ENCODE measurements around the gene ADCY2. TPM values are rescaled to one million over a fixed set of nuclear protein-coding genes. Genes with fewer than 3 reads are reported as not detected.

ADCY2 gene
- total RNA-seq, 1 donor from 2014 or later: 0.95 TPM

- Mint-ChIP-seq H3K27me3 (ENCODE audit: low read depth) (peaks cover 21% of the 10 kb centered on the region), H3K4me1 (ENCODE audit: low read depth) (no peaks in the 10 kb centered on the region), H3K27ac (ENCODE audit: unreplicated experiment) (no peak overlapping the region), H3K36me3 (ENCODE audit: low read depth) (no peaks in the 10 kb centered on the region), H3K9me3 (ENCODE audit: low read depth) (peaks cover 4% of the 10 kb centered on the region), H3K4me3 (ENCODE audit: unreplicated experiment) (no peak overlapping the region)
- DNase-seq (ENCODE audit: low spot score): no peak
- no peak for TF ChIP-seq CTCF (IDR thresholded peaks at IDR 0.05)
Observed at GRCh38 chr5:7608772-7609171, 212.8 kb downstream of the ADCY2 start.

- Mint-ChIP-seq H3K27ac (ENCODE audit: unreplicated experiment) (peak overlapping the region; percentile 20), H3K27me3 (ENCODE audit: low read depth) (peaks cover 22% of the 10 kb centered on the region), H3K4me1 (ENCODE audit: low read depth) (no peaks in the 10 kb centered on the region), H3K4me3 (ENCODE audit: unreplicated experiment) (no peak overlapping the region), H3K9me3 (ENCODE audit: low read depth) (peaks cover 4% of the 10 kb centered on the region), H3K36me3 (ENCODE audit: low read depth) (no peaks in the 10 kb centered on the region)
- no peak for TF ChIP-seq CTCF (IDR thresholded peaks at IDR 0.05)
- no peak for DNase-seq (ENCODE audit: low spot score)
Observed at GRCh38 chr5:7609726-7610125, 213.8 kb downstream of the ADCY2 start.

DNA sequence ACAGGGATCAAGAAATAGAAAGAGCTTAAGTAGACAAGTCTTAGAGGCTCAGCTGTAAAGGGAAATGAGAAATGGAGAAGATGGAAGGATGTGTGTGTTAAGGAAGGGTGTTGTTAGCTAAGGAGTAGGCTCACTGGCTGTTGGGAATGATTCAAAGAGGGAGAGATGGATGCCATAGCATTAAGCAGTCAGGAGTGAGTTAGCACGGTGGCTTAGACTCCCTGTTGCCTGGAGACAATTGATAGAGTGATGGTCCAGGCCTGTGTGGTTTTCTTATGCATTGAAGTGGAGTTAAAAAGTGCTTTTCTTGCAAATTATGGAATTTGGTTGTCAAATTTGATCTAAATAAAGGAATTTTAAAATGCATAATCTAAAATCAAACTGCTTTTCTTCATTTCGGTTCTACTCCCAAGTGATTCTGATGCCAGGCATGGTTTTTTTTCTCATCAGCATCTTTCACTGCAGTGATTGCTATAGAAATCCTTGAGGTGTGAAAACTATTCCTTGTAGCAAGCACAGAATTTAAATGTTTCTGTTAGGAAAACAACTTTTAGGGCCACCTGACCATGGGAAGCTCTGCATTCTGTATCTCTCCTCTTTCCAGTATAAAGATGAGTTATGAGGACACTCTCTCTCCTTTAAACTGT is 214.7 kb downstream of the ADCY2 start:
- no peaks in the 10 kb centered on the region for H3K4me1 Mint-ChIP-seq (ENCODE audit: low read depth)
- H3K36me3 Mint-ChIP-seq (ENCODE audit: low read depth): no peaks in the 10 kb centered on the region
- H3K9me3 Mint-ChIP-seq (ENCODE audit: low read depth): peaks cover 4% of the 10 kb centered on the region
- H3K27me3 Mint-ChIP-seq (ENCODE audit: low read depth): peaks cover 23% of the 10 kb centered on the region
- no peak overlapping the region for H3K27ac Mint-ChIP-seq (ENCODE audit: unreplicated experiment)
- no peak overlapping the region for H3K4me3 Mint-ChIP-seq (ENCODE audit: unreplicated experiment)
- TF ChIP-seq CTCF (IDR thresholded peaks at IDR 0.05): no peak
- no peak for DNase-seq (ENCODE audit: low spot score)

DNA sequence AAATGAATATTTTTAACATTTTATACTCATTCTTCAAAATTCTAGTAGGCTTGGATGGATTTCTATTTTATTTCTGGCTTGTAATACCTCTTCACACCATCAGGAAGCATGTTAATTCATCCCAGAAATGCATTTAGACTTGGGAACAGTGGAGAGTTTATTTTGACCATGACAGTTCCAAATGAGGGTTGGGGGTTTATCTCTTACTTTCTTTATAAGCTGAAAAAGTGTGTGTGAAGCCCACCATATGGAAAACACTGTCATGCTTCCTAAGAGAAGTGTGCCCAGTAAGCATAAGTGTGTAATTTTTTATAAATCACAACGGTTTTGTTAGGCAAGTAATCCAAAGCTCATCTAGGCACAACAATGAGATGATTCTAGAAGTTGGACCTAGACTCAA is 215.6 kb downstream of the ADCY2 start:
- Mint-ChIP-seq H3K4me1 (ENCODE audit: low read depth) (no peaks in the 10 kb centered on the region), H3K36me3 (ENCODE audit: low read depth) (no peaks in the 10 kb centered on the region), H3K27me3 (ENCODE audit: low read depth) (peaks cover 19% of the 10 kb centered on the region), H3K4me3 (ENCODE audit: unreplicated experiment) (no peak overlapping the region), H3K9me3 (ENCODE audit: low read depth) (peaks cover 4% of the 10 kb centered on the region), H3K27ac (ENCODE audit: unreplicated experiment) (no peak overlapping the region)
- no peak for DNase-seq (ENCODE audit: low spot score)
- TF ChIP-seq CTCF (IDR thresholded peaks at IDR 0.05): peak; percentile 34

DNA sequence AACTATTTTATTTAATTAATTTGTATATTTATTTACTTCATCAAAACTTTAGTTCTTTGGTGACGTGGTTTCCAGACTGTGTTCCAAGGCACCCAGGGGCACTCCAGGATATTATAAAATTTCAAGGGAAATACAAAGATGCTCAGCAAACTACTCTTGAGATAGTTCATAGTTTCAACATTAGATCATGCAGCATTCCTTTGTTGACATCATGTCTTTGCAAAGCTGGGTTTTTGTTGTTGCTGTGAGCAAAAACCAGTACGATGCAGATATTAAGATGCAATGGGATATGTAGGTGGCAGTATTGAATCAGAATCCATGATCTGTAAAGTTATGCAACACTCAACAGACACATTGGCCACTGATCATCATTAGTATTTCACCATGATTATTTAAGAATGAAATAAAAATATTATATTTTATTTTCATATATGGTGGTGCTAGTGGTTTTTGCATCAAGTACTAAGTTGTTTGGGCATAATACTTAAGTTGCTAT is 219.7 kb downstream of the ADCY2 start:
- Mint-ChIP-seq H3K27ac (ENCODE audit: unreplicated experiment) (no peak overlapping the region), H3K9me3 (ENCODE audit: low read depth) (peaks cover 4% of the 10 kb centered on the region), H3K4me1 (ENCODE audit: low read depth) (no peaks in the 10 kb centered on the region), H3K36me3 (ENCODE audit: low read depth) (no peaks in the 10 kb centered on the region), H3K27me3 (ENCODE audit: low read depth) (peaks cover 15% of the 10 kb centered on the region), H3K4me3 (ENCODE audit: unreplicated experiment) (no peak overlapping the region)
- no peak for DNase-seq (ENCODE audit: low spot score)
- TF ChIP-seq CTCF (IDR thresholded peaks at IDR 0.05): peak; percentile 33

Measured in chondrocyte (in vitro differentiated cells).